ENCODE results near the gene TSPAN9. TPM values are rescaled to one million over a fixed set of nuclear protein-coding genes. Genes with fewer than 3 reads are reported as not detected.

TSPAN9 gene
- total and polyA plus RNA-seq, 8 donors = 1.4 to 58.3 (median 7.9) TPM

DNA sequence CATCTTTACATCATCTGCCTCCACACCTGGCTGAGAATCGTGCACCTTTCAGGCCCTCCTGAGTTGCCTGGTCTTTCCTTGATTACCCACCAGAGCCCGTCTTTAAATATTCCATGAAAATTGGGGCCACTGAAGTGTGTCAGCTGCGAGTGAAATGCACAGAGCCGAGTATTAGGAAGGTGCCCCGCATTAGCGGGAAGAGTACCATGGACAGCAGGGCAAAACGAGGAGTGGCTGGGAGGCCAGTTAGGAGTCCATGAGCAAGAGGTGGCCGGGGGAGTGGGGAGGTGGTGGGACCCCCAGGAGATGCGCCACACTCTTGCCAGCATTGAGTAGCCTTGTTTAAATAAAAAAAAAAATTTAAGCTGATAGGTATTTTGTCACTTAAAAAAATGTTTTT is 99.6 kb downstream of the TSPAN9 start:
- H3K27me3 ChIP-seq = no peaks in the 10 kb centered on the region
- WGBS, 5 donors = 88 to 93% (median 91%) methylated on average over 9 of the region's 9 CpGs
- H3K4me1 ChIP-seq = no peaks in the 10 kb centered on the region
- no peak for TF ChIP-seq EP300 (IDR thresholded peaks at IDR 0.05)
- TF ChIP-seq CTCF (IDR thresholded peaks at IDR 0.05) = no peak
- no peak for TF ChIP-seq POLR2A (IDR thresholded peaks at IDR 0.05)
- TF ChIP-seq POLR2AphosphoS5 (IDR thresholded peaks at IDR 0.05) = no peak
- no peaks in the 10 kb centered on the region for H3K9me3 ChIP-seq
- H3K27ac ChIP-seq = no peak overlapping the region
- intact Hi-C loops (cut with DNase I; ENCODE audit: low total_unique reads) = no loop called here
- H3K36me3 ChIP-seq = peaks cover 0 to 4% (median 0%) of the 10 kb centered on the region in 4 donors
- no peak for DNase-seq
- no peak overlapping the region for H3K4me3 ChIP-seq

DNA sequence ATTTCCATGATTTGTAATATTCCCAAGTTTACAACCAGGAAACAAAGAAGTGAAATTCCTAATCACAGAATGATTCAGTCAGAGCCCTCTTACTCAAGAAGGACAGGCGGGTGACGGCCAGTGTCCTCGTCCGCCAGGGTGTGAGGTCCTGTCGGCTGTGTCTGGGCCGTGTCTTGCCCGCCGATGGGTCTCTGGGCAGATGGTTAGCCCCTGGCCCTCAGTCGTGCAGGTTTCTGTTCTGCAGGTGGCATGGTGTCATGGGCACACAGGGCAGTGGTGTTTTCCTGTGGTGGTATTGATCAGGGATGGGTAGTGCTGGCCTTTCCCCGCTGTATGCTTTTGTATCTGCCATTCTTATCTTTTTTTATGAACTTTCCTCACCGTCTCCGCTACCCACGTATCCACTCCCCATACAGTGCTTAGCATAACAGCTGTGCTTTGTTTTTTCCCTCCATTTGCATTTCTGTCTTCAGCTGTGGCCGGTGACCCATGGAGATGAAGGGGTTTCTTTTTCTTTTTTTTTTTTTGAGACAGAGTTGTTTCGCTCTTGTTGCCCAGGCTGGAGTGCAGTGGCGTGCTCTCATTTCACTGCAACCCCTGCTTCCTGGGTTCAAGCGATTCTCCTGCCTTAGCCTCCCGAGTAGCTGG is 100.7 kb downstream of the TSPAN9 start:
- no peak for DNase-seq
- intact Hi-C loops (cut with DNase I; ENCODE audit: low total_unique reads) = no loop called here
- Histone ChIP-seq H3K4me3 (no peak overlapping the region), H3K4me1 (no peaks in the 10 kb centered on the region), H3K36me3 (peaks cover 0 to under 1% (median 0%) of the 10 kb centered on the region in 4 donors), H3K27me3 (no peaks in the 10 kb centered on the region), H3K27ac (no peak overlapping the region), H3K9me3 (no peaks in the 10 kb centered on the region)
- WGBS, 5 donors = 90 to 93% (median 91%) methylated on average over 18 of the region's 18 CpGs
- TF ChIP-seq POLR2A (IDR thresholded peaks at IDR 0.05) (no peak), CTCF (IDR thresholded peaks at IDR 0.05) (no peak), POLR2AphosphoS5 (IDR thresholded peaks at IDR 0.05) (no peak), EP300 (IDR thresholded peaks at IDR 0.05) (no peak)

DNA sequence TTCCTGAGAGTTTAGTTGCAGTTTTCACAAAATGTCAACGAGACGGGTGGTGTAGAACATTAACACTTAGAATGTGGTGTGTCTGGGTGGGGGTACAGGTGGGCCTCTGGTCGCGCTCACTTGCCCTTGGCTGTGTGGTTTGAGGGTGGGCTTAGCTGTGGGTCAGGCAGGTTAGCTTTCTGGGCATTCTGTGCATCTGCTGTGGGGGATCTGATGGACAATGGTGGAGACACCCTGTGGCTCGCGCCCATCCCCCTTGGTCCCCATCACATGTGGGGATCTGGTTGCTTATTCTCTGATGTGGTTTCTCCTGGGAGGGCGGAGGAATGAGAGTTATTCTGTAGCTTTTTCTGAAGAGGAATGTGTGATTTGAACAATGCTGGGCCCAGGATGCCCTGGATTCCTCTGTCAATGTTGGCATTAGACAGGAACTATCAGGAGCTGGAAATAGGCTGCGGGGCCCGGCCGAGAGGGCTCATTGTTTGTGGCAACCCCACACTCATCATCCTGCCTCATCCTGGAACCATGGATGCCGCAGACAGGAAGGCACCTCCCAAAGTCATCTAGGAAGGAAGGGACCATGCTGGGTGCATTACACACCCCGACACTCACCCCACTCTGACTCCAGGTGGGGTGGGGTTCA is 101.6 kb downstream of the TSPAN9 start:
- Histone ChIP-seq H3K4me1 (no peaks in the 10 kb centered on the region), H3K27me3 (no peaks in the 10 kb centered on the region), H3K4me3 (no peak overlapping the region), H3K36me3 (no peaks in the 10 kb centered on the region), H3K9me3 (no peaks in the 10 kb centered on the region), H3K27ac (no peak overlapping the region)
- 87 to 91% (median 89%) methylated on average over 12 of the region's 12 CpGs for whole genome bisulfite sequencing, 5 donors
- no peak for TF ChIP-seq CTCF (IDR thresholded peaks at IDR 0.05)
- no peak for TF ChIP-seq EP300 (IDR thresholded peaks at IDR 0.05)
- no peak for TF ChIP-seq POLR2AphosphoS5 (IDR thresholded peaks at IDR 0.05)
- no peak for TF ChIP-seq POLR2A (IDR thresholded peaks at IDR 0.05)
- intact Hi-C loops (cut with DNase I; ENCODE audit: low total_unique reads) = no loop called here
- DNase-seq = no peak

DNA sequence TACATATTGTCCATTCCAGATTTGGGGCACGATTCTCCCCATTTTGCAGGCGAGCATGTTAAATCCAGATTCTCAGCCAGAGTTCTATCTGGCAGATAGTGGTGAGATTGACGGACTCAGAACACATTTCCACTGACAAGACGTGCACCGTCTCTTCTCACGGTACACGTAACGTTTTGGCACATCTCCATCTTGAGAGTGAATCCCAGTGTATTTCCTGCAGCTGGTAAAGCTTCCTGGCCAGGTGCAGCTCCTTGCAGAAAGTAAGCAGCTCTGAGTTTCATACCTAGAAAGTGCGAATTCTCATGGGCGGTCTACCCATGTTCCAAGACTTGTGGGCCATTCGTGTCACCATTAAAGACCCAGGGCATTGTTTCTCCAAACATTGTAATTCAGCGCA is 102.6 kb downstream of the TSPAN9 start:
- no peak overlapping the region for H3K4me3 ChIP-seq
- intact Hi-C loops (cut with DNase I; ENCODE audit: low total_unique reads) = no loop called here
- no peak overlapping the region for H3K27ac ChIP-seq
- TF ChIP-seq EP300 (IDR thresholded peaks at IDR 0.05) (no peak), POLR2A (IDR thresholded peaks at IDR 0.05) (no peak), CTCF (IDR thresholded peaks at IDR 0.05) (no peak), POLR2AphosphoS5 (IDR thresholded peaks at IDR 0.05) (no peak)
- no peaks in the 10 kb centered on the region for H3K36me3 ChIP-seq
- H3K4me1 ChIP-seq = peaks cover 0 to 2% (median 0%) of the 10 kb centered on the region in 4 donors
- no peaks in the 10 kb centered on the region for H3K9me3 ChIP-seq
- DNase-seq = no peak
- H3K27me3 ChIP-seq = no peaks in the 10 kb centered on the region
- 78 to 91% (median 87%) methylated on average over 12 of the region's 12 CpGs for WGBS, 5 donors
